SK-N-DZ (cell line): ENCODE results near the gene PIGK.

Source experiments
- DNase-seq: peaks from one replicate; pipeline ENCODE4 v3.0.0-alpha.2; 2015; ENCODE audit warnings: low spot score

The PIGK gene

GRCh38 chr1:77100875-77101274 is 118.4 kb downstream of the PIGK start:
- no peak for DNase-seq

- DNase-seq: no peak
These were observed 122.6 kb downstream of the PIGK start for GRCh38 chr1:77096496-77097255.

GRCh38 chr1:77095236-77095635 is 124.0 kb downstream of the PIGK start:
- DNase-seq: no peak

- no peak for DNase-seq
These were observed 129.5 kb downstream of the PIGK start for GRCh38 chr1:77089756-77090155.

- no peak for DNase-seq
These were observed 134.1 kb downstream of the PIGK start for GRCh38 chr1:77085109-77085508.

GRCh38 chr1:77084457-77084856 is 134.8 kb downstream of the PIGK start:
- DNase-seq: no peak

GRCh38 chr1:77081834-77082233 is 137.4 kb downstream of the PIGK start:
- no peak for DNase-seq

- DNase-seq: no peak
These were observed 142.5 kb downstream of the PIGK start for GRCh38 chr1:77076759-77077158.

GRCh38 chr1:77068013-77068412 is 151.2 kb downstream of the PIGK start:
- no peak for DNase-seq

GRCh38 chr1:77065693-77066342 is 153.4 kb downstream of the PIGK start:
- DNase-seq: no peak

GRCh38 chr1:77064246-77064645 is 155.0 kb downstream of the PIGK start:
- DNase-seq: no peak

GRCh38 chr1:77063118-77063517 is 156.1 kb downstream of the PIGK start:
- no peak for DNase-seq

GRCh38 chr1:77061162-77061561 is 158.1 kb downstream of the PIGK start:
- no peak for DNase-seq

- no peak for DNase-seq
These were observed 159.2 kb downstream of the PIGK start for GRCh38 chr1:77060000-77060399.

GRCh38 chr1:77057994-77058585 is 161.1 kb downstream of the PIGK start:
- DNase-seq: no peak

GRCh38 chr1:77056525-77056924 is 162.7 kb downstream of the PIGK start:
- DNase-seq: no peak

GRCh38 chr1:77051425-77051824 is 167.8 kb downstream of the PIGK start:
- DNase-seq: no peak

GRCh38 chr1:77048615-77049005 is 170.6 kb downstream of the PIGK start:
- DNase-seq: no peak

- no peak for DNase-seq
These were observed 171.1 kb downstream of the PIGK start for GRCh38 chr1:77047978-77048614.

GRCh38 chr1:77047575-77047974 is 171.7 kb downstream of the PIGK start:
- DNase-seq: no peak

- no peak for DNase-seq
These were observed 174.9 kb downstream of the PIGK start for GRCh38 chr1:77044133-77044849.

GRCh38 chr1:77040826-77041225 is 178.4 kb downstream of the PIGK start:
- DNase-seq: no peak
